Esophagus squamous epithelium (tissue), 4 donors: ENCODE data around the gene MRPS27.

Source experiments
- CTCF ChIP-seq, 6 experiments: fragments of 450-650 bp in 4 of 6; fragments of 200-600 bp in 2 of 6; sonication (generic) in 2 of 6; IDR thresholded peaks; one replicate each; pipeline ENCODE4 v1.5.1; 2016 to 2019; ENCODE audit warnings: antibody characterized with exemption in 6 of 6, mild to moderate bottlenecking in 4 of 6, moderate library complexity in 4 of 6
- POLR2A ChIP-seq, 4 donors: fragments of 450-650 bp; IDR thresholded peaks; one replicate each; pipeline ENCODE4 v1.6.1; 2017; ENCODE audit warnings: antibody characterized with exemption in 4 of 4, mild to moderate bottlenecking in 4 of 4, moderate library complexity in 3 of 4

- no peak for TF ChIP-seq POLR2A (IDR thresholded peaks at IDR 0.05)
- no peak for TF ChIP-seq CTCF (IDR thresholded peaks at IDR 0.05)
Observed at GRCh38 chr5:72206994-72207393, 113.0 kb downstream of the MRPS27 start.
